ENCODE results near the gene DISC1.
A peak's percentile ranks its signal among the peaks of the same experiment; 100 is the strongest.

The DISC1 gene

DNA sequence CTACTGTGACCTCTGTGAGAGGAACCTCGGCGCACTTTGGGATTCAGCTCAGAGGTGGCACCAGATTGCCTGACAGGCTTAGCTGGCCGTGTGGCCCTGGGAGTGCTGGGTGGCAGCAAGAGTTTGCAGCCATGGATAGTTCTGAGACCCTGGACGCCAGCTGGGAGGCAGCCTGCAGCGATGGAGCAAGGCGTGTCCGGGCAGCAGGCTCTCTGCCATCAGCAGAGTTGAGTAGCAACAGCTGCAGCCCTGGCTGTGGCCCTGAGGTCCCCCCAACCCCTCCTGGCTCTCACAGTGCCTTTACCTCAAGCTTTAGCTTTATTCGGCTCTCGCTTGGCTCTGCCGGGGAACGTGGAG lies 67.5 kb downstream of the DISC1 start:
- DNase-seq (ENCODE audit: low read depth), result no peak
- TF ChIP-seq, protein P1, sequence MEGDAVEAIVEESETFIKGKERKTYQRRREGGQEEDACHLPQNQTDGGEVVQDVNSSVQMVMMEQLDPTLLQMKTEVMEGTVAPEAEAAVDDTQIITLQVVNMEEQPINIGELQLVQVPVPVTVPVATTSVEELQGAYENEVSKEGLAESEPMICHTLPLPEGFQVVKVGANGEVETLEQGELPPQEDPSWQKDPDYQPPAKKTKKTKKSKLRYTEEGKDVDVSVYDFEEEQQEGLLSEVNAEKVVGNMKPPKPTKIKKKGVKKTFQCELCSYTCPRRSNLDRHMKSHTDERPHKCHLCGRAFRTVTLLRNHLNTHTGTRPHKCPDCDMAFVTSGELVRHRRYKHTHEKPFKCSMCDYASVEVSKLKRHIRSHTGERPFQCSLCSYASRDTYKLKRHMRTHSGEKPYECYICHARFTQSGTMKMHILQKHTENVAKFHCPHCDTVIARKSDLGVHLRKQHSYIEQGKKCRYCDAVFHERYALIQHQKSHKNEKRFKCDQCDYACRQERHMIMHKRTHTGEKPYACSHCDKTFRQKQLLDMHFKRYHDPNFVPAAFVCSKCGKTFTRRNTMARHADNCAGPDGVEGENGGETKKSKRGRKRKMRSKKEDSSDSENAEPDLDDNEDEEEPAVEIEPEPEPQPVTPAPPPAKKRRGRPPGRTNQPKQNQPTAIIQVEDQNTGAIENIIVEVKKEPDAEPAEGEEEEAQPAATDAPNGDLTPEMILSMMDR (conservative IDR thresholded peaks at IDR 0.05; ENCODE audit: low read depth, low read length), result no peak
- no peak overlapping the region for H3K4me3 ChIP-seq (ENCODE audit: low read length)

DNA sequence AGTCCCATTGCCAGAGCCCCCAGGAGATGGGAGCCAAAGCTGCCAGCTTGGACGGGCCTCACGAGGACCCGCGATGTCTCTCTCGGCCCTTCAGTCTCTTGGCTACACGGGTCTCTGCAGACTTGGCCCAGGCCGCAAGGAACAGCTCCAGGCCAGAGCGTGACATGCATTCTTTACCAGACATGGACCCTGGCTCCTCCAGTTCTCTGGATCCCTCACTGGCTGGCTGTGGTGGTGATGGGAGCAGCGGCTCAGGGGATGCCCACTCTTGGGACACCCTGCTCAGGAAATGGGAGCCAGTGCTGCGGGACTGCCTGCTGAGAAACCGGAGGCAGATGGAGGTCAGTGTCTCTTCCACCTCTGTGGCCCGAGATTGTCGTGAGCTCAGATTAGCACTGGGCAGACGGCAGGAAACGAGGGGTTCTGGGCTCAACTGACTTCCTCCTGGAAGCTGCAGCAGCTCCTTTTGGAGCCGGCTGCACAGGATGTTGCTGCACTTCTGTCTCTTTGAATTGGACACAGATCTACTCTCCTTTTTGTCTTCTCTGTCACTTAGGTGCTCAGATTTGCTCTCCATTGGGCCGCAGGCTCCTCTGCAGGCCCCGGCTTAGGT lies 68.0 kb downstream of the DISC1 start:
- no peak for DNase-seq (ENCODE audit: low read depth)
- TF ChIP-seq, protein P1 (conservative IDR thresholded peaks at IDR 0.05; ENCODE audit: low read depth, low read length), result no peak
- no peak overlapping the region for H3K4me3 ChIP-seq (ENCODE audit: low read length)

DNA sequence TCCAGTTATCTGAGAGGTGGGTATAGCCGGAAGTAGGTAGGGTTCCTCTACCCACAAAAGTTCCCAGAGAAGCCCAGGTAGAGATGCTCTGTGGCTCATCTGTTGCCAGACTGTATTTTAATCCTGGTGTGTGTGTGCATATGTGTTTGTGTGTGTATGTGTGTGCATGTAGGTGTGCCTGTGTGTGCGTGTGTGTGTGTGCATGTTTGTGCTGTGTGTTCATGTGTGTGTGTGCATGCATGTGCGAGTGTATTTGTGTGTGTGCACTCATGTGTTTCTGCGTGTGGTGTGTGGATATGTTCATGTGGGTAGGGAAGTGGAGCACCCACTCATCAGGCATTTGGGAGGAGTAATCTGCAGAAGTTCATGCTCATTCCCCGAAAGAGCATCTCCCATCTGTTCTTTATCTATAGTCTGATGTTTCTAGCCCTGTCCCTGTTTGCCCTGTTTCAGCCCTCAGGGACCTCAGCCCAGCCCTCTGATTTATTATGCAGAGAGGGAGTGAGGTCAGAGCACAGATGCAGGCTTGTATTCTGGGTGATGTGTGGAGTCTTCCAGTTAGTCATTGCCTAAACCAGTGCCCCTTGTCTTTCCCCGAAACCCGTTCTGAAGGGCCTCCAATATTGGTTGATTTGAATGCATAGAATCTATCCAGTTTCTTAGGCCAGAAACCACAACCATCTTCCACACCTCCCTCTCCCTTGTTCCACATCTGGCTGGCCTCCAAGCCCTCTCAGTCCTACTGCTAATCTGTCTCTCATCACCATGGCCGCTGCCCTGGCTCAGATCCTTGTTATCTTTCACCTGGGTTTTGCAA lies 69.1 kb downstream of the DISC1 start:
- no peak for DNase-seq (ENCODE audit: low read depth)
- TF ChIP-seq, protein P1 (conservative IDR thresholded peaks at IDR 0.05; ENCODE audit: low read depth, low read length), result no peak
- no peak overlapping the region for H3K4me3 ChIP-seq (ENCODE audit: low read length)

DNA sequence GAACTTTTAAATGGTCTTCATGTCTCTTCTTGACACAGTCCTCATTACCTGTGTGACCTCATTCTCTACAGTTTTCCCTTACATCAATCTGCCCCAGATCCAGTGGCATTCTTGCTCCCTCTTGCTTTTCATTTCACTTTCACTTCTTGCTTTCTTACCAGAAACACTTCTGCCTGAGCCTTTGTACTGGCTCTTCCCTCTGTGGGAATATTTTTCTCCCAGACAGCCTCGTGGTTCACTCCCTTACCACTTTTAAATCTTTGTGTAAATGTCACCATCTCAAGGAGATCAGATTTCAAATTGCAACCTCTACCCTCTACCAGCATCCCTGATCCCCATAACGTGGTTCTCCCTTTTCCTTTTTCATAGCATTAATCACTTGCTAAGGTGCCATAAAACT lies 73.2 kb downstream of the DISC1 start:
- no peak for DNase-seq (ENCODE audit: low read depth)
- TF ChIP-seq, protein P1 (conservative IDR thresholded peaks at IDR 0.05; ENCODE audit: low read depth, low read length), result no peak
- no peak overlapping the region for H3K4me3 ChIP-seq (ENCODE audit: low read length)

DNA sequence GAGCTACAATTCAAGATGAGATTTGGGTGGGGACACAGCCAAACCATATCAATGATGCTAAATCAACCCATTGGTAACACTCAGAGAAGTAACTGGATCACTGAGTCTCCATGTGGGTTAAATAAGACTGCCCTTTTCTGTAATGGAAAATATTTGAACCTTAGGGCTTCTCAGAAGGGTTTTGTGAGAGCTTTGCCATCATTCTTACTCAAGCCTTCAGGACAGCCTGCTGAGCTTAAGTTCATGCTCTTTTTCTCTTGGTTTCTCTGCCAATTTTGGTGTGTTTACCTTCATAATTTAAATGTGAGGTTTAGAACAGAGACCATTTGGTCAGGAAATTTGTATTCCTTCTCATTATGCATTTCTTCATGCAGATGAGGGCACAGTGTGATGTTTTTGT lies 74.7 kb downstream of the DISC1 start:
- DNase-seq (ENCODE audit: low read depth), result no peak

DNA sequence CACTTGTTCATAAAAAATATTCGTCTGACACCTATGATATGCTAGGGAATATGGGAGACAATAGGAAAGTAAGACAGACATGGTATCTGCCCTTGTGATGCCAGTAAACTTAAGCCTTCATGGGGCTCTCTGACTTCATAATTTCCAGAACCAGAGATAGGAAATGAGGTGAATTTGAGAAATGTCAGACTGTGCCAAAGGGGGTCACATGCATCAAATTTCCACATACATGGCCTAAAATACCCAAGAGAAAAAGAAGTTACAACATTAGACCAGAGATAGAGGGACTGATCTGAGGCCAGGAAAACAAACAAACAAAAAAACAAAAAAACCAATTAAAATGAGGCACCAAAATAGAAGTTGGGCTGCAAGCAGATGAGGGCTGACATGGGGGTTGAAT lies 75.7 kb downstream of the DISC1 start:
- TF ChIP-seq, protein P1 (conservative IDR thresholded peaks at IDR 0.05; ENCODE audit: low read depth, low read length), result no peak
- no peak overlapping the region for H3K4me3 ChIP-seq (ENCODE audit: low read length)
- DNase-seq (ENCODE audit: low read depth), result no peak

More for the DNA sequence above, 74.7 kb downstream of the DISC1 start:
- H3K4me3 ChIP-seq (ENCODE audit: low read length), result no peak overlapping the region
- TF ChIP-seq, protein P1 (conservative IDR thresholded peaks at IDR 0.05; ENCODE audit: low read depth, low read length), result no peak

DNA sequence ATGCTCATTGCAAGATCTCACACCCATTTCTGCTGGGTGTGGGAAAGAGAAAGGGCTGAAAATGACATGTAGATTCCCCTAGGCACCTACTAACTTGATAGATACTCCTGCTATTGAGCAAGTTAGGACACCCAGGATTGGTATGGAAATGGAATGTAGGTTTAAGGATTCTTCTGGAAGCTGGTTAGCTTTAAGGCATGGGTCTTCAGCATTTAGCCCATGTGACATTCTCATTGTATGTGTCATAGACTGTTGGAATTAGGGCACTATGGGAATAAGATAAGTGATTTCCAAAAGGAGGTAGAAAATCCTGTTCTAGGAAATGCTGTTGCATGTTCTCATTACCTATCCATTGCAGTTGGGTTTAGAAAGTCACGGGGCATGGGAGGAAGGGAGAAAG lies 76.2 kb downstream of the DISC1 start:
- no peak overlapping the region for H3K4me3 ChIP-seq (ENCODE audit: low read length)
- peak; percentile 65 for DNase-seq (ENCODE audit: low read depth)
- TF ChIP-seq, protein P1 (conservative IDR thresholded peaks at IDR 0.05; ENCODE audit: low read depth, low read length), result no peak

Data from retinal pigment epithelial cell (primary cell).